SU-DHL-6 (cell line): ENCODE data around the gene DPP4.

Experiments
- H2AFZ ChIP-seq: fragments of 200-600 bp; sonication (generic); 2 replicates; pipeline ENCODE4 v1.6.1; 2014; ENCODE audit warnings: low read depth, mild to moderate bottlenecking, moderate library complexity, mixed read lengths, antibody characterized with exemption, low read length; ENCODE audit not compliant: severe bottlenecking
- H3F3A ChIP-seq: fragments of 200-600 bp; shearing (Covaris generic); 2 replicates; pipeline ENCODE4 v1.6.0; 2016; ENCODE audit warnings: antibody characterized with exemption, mild to moderate bottlenecking; ENCODE audit not compliant: insufficient read depth
- H3K27ac ChIP-seq: fragments of 200-600 bp; sonication (generic); 2 replicates; pipeline ENCODE4 v1.5.1; 2016; ENCODE audit warnings: low read depth, mild to moderate bottlenecking, low read length, moderate library complexity, mixed read lengths
- H3K27me3 ChIP-seq: fragments of 200-600 bp; sonication (generic), shearing (Covaris generic); 2 replicates; pipeline ENCODE4 v1.6.0; 2014; ENCODE audit warnings: mild to moderate bottlenecking, low read length
- H3K36me3 ChIP-seq: fragments of 200-600 bp; sonication (generic); 2 replicates; pipeline ENCODE4 v1.6.1; 2014; ENCODE audit warnings: mild to moderate bottlenecking, low read length, mixed read lengths
- H3K4me2 ChIP-seq: fragments of 300-600, 200-600 bp; shearing (Covaris generic), sonication (generic); 2 replicates; pipeline ENCODE4 v1.6.0; 2014; ENCODE audit warnings: low read length, low read depth, mild to moderate bottlenecking; ENCODE audit not compliant: poor library complexity, severe bottlenecking
- H3K4me3 ChIP-seq: fragments of 200-600 bp; sonication (generic); 2 replicates; pipeline ENCODE4 v1.5.1; 2014; ENCODE audit warnings: antibody characterized with exemption, low read length, mild to moderate bottlenecking, mixed read lengths; ENCODE audit not compliant: insufficient read depth, poor library complexity, severe bottlenecking
- H3K79me2 ChIP-seq: fragments of 200-600 bp; sonication (generic); 2 replicates; pipeline ENCODE4 v1.6.1; 2014; ENCODE audit warnings: mild to moderate bottlenecking, low read length, moderate library complexity; ENCODE audit not compliant: insufficient read depth
- H3K9ac ChIP-seq: fragments of 200-600 bp; sonication (generic); 2 replicates; pipeline ENCODE4 v1.7.0; 2014; ENCODE audit warnings: mild to moderate bottlenecking, low read length
- H3K9me2 ChIP-seq: fragments of 200-600 bp; sonication (generic); replicated peaks from 2 replicates; pipeline ENCODE4 v1.6.1; 2014; ENCODE audit warnings: low read length; ENCODE audit not compliant: insufficient read depth
- H3K9me3 ChIP-seq: fragments of 200-600 bp; sonication (generic); 2 replicates; pipeline ENCODE4 v1.6.1; 2014; ENCODE audit warnings: low read length, mixed read lengths; ENCODE audit not compliant: insufficient read depth
- H4K20me1 ChIP-seq: fragments of 200-600 bp; sonication (generic); 2 replicates; pipeline ENCODE4 v1.6.1; 2014; ENCODE audit warnings: low read depth, mild to moderate bottlenecking, antibody characterized with exemption, low read length, moderate library complexity, mixed read lengths
- CTCF ChIP-seq: fragments of 200-600 bp; sonication (generic); IDR thresholded peaks from one replicate; pipeline ENCODE4 v1.5.1; 2017; ENCODE audit warnings: antibody characterized with exemption, mild to moderate bottlenecking, low read length, moderate library complexity; ENCODE audit not compliant: insufficient read depth, poor library complexity, severe bottlenecking
- EZH2phosphoT487 ChIP-seq: fragments of 200-600 bp; sonication (generic), shearing (Covaris generic); conservative IDR thresholded peaks from 2 replicates; pipeline ENCODE4 v1.6.1; 2018; ENCODE audit warnings: mild to moderate bottlenecking, antibody characterized with exemption, low read length, moderate library complexity, mixed read lengths

The DPP4 gene

DNA sequence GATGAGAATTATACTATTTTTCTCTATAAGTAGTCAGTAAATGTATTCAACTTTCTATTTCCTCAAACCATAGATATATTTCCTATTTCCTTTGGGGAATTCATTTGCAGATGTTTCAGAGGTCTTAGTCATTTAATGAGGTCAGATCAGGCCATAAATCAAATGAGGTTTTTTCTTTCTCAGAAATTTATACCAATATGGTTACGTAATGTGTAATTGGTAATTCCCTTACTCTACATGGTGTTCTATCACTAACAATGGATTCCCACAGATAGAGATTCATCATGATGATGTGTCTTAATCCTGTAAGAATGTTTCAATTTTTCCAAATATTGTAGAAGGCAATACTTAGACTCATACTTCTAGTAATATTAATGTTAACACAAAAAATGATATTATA, 108.0 kb downstream of the DPP4 start:
- no peaks in the 10 kb centered on the region for H3K36me3 ChIP-seq
- H3K27ac ChIP-seq = no peak overlapping the region
- H3K79me2 ChIP-seq = no peaks in the 10 kb centered on the region

DNA sequence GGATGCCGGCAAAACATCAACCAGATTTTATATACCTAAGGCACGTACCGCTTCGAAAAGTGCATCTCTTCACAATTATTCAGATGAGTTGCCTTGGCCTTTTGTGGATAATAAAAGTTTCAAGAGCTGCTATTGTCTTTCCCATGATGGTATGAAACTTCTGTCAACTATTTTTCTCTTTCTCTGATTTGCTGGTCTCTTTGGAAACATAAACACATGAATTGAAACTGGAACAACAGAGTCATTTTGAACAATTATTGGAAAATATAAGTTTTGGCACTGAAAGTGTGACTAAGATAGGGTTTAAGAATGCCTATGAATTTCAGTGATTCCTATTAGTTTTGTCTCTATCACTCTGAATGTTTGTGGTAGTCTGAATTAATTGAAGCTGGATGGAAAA, 109.9 kb downstream of the DPP4 start:
- no peak overlapping the region for H3K27ac ChIP-seq
- TF ChIP-seq EZH2phosphoT487 (no peak), CTCF (no peak)
- H3F3A ChIP-seq = no peaks in the 10 kb centered on the region
- H3K79me2 ChIP-seq = no peaks in the 10 kb centered on the region
- H3K9me2 ChIP-seq = no peaks in the 10 kb centered on the region
- no peak overlapping the region for H3K4me3 ChIP-seq
- H3K9me3 ChIP-seq = no peaks in the 10 kb centered on the region
- H3K27me3 ChIP-seq = no peaks in the 10 kb centered on the region
- no peak overlapping the region for H3K9ac ChIP-seq
- H4K20me1 ChIP-seq = 0 out of 2 replicates have a peak, but pooled peaks cover 4% of the 10 kb centered on the region
- no peak overlapping the region for H3K4me2 ChIP-seq
- no peaks in the 10 kb centered on the region for H3K36me3 ChIP-seq
- H2AFZ ChIP-seq = no peak overlapping the region

More for the DNA sequence above, 108.0 kb downstream of the DPP4 start:
- no peak overlapping the region for H3K4me3 ChIP-seq
- no peaks in the 10 kb centered on the region for H3F3A ChIP-seq
- TF ChIP-seq CTCF (no peak), EZH2phosphoT487 (no peak)
- H4K20me1 ChIP-seq = 0 out of 2 replicates have a peak, but pooled peaks cover 4% of the 10 kb centered on the region
- no peak overlapping the region for H3K4me2 ChIP-seq
- no peaks in the 10 kb centered on the region for H3K27me3 ChIP-seq
- no peak overlapping the region for H3K9ac ChIP-seq
- no peaks in the 10 kb centered on the region for H3K9me3 ChIP-seq
- H3K9me2 ChIP-seq = no peaks in the 10 kb centered on the region
- H2AFZ ChIP-seq = no peak overlapping the region

- Histone ChIP-seq H3K79me2 (no peaks in the 10 kb centered on the region), H3K9ac (no peak overlapping the region)
Observed at GRCh38 chr2:161962160-161962559, 111.9 kb downstream of the DPP4 start.

More at GRCh38 chr2:161962160-161962559, 111.9 kb downstream of the DPP4 start:
- H3K36me3 ChIP-seq = no peaks in the 10 kb centered on the region
- no peaks in the 10 kb centered on the region for H3K27me3 ChIP-seq
- H3K4me3 ChIP-seq = no peak overlapping the region
- no peak overlapping the region for H2AFZ ChIP-seq
- TF ChIP-seq CTCF = no peak
- no peak for TF ChIP-seq EZH2phosphoT487
- H3K4me2 ChIP-seq = no peak overlapping the region
- no peaks in the 10 kb centered on the region for H3K9me2 ChIP-seq
- no peak overlapping the region for H3K27ac ChIP-seq
- H3K9me3 ChIP-seq = no peaks in the 10 kb centered on the region
- no peaks in the 10 kb centered on the region for H3F3A ChIP-seq
- 0 out of 2 replicates have a peak, but pooled peaks cover 4% of the 10 kb centered on the region for H4K20me1 ChIP-seq
